Stimulated activated CD8-positive, alpha-beta memory T cell treated with anti-CD3 and anti-CD28 coated beads, Interleukin-12 subunit alpha, Interleukin-12 subunit beta, amount 100 ng/mL, for 24 hours (primary cell): Measurements from ENCODE around the gene PRIMA1.

Source experiments
- DNase-seq: peaks from one replicate; pipeline ENCODE4 v3.0.0-alpha.2; 2020; ENCODE audit errors: extremely low read depth

Gene PRIMA1

GRCh38 chr14:93712079-93712837 is 76.0 kb downstream of the PRIMA1 start:
- no peak for DNase-seq

DNA sequence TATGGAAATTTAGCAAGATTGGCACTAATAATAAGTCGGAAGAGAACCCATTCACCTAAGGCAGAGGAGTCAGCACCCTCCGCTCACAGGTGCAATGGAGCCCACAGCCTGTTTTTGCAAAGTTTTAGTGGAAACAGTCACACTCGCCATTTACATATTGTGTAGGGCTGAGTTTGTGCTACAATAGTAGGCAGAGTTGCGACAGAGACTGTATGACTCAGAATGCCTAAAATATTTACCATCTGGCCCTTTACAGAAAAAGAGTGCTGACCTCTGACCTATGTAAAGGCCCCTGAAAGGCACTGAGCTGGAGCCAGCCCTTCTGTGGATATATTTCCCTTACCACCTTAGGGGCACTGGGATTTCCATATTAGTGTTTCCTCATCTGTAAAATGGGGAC is 79.0 kb downstream of the PRIMA1 start:
- no peak for DNase-seq

GRCh38 chr14:93708800-93709199 is 79.5 kb downstream of the PRIMA1 start:
- DNase-seq: no peak

- DNase-seq: no peak
These were observed 80.0 kb downstream of the PRIMA1 start for GRCh38 chr14:93708311-93708734.

- DNase-seq: no peak
These were observed 80.8 kb downstream of the PRIMA1 start for GRCh38 chr14:93707475-93707874.

DNA sequence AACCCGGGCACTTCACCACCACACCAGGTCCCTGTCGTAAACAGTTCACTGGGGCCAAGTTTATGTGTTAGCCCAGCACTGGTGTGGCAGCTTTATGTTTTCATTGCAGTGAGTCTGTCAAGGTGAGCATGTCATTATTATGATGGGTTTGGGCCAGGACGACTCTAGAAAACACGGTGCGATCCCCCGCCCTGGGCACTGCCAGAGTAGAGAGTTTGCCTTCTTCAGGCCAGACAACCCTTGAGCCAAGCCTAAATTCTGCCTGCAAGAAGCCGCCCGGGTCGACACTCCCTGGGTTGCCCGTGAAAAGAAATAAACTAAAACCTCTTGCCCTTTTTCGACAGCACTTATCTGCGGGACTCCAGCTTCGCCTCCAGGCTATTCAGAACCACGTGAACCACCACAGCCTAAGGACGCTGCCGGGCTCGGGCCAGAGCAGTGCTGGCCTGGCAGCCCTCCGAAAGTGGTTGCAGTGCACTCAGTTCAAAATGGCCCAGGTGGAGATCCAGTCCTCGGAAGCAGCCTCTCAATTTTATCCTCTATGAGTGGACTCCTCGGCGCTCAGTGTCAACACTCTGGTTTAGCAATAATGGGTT is 81.8 kb downstream of the PRIMA1 start:
- no peak for DNase-seq

- DNase-seq: no peak
These were observed 82.7 kb downstream of the PRIMA1 start for GRCh38 chr14:93705513-93706156.

- no peak for DNase-seq
These were observed 84.3 kb downstream of the PRIMA1 start for GRCh38 chr14:93703941-93704340.

DNA sequence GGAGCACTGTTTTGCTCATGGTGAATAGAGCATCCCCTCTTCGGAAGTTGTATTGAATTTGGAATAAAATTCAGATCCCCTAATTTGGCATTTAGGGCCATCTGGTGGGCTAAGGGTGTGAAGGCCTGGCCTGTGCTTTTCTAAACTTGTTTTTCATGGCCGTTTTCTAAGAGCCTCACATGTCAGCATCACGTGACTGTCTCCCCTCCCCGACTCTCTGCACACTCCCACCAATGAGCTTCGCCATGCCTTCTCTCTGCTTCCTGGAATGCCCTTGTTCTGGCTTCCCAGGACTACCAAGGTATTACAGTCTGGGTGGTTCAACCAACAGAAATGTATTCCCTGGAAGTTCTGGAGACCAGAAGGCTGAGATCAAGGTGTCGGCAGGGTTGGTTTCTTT is 85.3 kb downstream of the PRIMA1 start:
- DNase-seq: no peak

GRCh38 chr14:93701562-93701961 is 86.7 kb downstream of the PRIMA1 start:
- no peak for DNase-seq

DNA sequence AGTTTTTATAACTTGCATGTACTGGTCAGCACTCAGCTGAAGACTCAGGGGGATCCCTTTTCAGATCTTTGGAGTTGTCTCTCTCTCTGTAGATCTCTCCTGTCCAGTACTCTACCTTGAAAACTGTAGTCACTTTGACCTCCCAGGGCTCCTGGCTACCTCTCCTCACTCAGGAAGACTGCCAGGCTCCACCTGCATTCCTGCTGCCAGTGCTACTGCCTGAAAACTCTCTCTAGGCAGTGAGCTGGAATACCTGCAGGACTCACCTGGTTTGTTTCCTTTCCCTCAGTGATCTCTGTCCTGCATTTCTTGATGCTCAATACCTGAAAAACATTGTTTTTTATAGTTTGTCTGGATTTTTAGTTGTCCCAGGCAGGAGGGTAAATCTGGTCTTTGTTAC is 87.4 kb downstream of the PRIMA1 start:
- DNase-seq: no peak

DNA sequence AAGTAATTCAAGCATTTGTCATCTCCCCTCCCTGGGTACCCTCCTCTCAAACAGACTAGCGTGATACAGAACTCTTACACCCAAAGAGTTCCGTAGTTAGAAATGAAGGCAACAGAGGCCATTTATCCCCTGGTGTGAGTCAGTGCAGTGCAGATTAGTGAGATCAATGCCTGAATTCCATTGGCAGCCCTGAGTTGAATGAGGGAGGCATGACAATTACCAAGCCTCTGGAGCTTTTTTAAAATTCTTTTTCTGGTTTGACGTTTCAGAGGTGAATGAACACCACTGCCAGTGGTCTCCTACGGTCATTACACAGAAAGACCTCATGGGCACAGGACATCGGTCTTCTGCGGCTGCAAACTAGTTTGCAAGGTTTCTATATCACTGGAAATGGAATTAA is 94.4 kb downstream of the PRIMA1 start:
- no peak for DNase-seq

DNA sequence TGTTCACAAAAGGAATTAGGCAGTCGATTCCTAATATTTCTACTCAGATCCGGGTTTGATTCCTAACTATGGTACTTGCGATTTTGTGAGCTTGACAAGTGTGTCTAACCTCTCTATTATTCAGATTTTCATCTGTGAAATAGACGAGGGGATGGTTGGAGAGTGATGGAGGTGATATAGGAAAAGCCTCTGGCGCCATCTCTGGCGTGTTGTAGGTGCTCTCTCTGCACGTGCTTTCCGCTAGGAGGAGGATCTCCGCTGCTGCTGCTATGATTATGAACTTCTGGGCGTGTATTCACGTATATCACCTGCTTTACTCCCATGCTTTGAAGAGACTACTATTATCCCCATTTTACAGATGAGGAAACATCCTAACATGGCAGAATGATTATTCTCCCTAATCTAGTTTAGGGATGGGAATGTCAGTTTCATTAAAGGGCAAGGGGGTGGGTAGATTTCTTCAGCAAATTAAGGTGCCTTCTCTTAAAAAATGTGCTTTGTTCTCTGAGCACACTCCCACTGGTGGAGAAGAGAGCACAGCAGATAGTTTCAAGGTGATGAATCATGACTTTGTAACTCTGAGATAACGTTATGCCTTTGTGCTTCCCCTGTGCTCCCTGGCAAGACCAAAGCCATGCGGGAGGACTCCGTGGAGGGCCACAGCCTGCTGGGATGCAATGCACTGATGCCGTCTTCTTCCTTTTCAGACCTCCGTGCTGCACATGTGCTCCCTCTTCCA is 97.1 kb downstream of the PRIMA1 start:
- DNase-seq: no peak

DNA sequence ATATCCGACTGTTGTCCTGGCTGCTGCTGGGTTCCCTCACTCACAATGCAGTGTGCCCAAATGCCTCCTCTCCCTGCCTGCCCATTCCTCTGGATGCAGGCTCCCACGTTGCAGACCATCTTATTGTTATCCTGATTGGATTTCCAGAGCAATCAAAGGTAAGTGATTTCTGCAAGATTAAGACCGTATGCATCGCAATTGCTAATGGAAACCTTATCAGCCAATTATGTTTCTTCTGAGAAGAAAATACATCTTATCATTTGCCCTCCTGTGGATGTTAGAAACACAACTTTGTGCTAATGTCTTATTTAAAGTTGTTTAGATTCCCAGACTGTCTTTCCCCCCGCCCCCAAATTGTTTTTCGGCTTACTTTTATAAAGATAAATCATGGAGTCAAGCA is 98.1 kb downstream of the PRIMA1 start:
- no peak for DNase-seq

GRCh38 chr14:93688820-93689219 is 99.5 kb downstream of the PRIMA1 start:
- DNase-seq: no peak

DNA sequence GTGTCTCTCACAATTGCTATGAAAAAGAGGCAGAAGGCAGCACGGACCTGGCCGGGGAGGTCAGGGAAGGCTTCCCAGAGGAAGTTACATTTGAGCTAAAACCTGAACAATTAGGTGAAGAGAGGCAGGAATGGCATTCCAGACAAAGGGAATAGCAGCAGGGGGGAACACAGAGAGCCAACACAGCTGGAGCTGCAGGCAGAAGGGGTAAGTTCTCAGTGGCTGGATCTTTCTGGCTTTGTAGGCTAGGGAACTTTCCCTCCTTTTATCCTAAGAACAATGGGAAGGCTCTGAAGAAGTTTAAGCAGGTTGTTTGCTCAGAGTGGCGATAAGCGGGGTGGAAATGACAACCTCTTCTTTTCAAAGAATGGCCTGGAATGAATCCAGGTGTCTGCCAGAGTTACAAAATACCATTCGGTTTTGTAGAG is 100.0 kb downstream of the PRIMA1 start:
- DNase-seq: no peak

DNA sequence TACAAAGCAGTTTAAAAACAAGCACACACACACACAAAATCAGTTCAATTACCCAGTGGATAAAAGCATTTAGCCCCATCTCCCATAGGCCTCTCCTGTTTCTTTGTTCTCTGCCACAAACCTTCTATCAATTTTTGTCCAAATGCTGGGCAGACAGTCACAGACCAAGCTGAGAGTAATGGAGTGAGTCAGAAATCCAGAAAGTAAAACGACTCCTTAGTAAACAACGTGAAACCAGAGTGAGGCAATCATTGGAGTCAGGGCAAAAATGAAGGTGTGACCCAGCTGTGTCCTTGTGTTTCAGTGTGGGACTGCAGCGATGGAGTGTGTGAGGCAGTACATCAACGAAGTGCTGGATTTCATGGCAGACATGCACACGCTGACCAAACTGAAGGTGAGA is 102.0 kb downstream of the PRIMA1 start:
- DNase-seq: no peak

- DNase-seq: no peak
These were observed 103.0 kb downstream of the PRIMA1 start for GRCh38 chr14:93685121-93685895.

DNA sequence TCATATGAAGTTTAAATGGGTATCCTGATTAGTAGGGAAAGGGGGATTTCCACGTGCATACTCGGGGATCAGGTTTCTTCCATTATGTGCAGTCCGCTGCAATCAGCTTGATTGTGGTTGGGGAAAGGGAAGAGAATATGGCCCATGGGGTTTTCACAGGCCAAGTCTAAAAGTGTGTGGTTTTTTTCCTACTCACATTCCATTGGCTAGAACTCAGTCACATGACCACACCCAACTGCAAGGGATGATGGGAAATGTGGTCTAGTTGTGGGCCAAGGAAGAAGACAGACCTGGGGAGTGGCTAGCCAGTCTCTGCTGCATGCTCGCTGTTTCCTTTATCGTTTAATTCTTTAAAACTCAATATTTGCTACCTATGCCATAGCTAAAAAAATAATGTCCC is 105.1 kb downstream of the PRIMA1 start:
- DNase-seq: no peak

DNA sequence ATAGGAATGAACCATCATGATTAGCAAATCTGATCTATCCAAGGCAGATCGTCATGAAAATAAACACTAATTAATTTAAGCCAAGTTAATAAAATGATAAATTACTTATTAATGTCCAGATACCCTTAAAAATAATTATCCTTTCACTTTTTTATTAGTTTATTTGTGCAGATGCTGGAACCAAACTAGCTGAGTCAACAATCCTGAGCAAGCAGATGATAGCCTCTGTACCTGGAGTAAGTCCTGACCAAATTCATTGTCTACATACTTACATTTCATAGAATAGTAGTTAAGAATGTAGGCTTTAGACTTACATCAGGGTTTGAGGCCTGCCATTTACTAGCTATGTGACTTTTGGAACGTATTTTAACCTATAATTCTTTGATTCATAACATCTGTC is 105.8 kb downstream of the PRIMA1 start:
- DNase-seq: no peak

GRCh38 chr14:93676416-93676958 is 111.8 kb downstream of the PRIMA1 start:
- DNase-seq: no peak
